ELR (cell line): ENCODE results near the gene TMEM234.

Experiments
- DNase-seq: peaks from one replicate; pipeline ENCODE4 v3.0.0-alpha.2; 2015; ENCODE audit warnings: low read depth

TMEM234 gene

DNA sequence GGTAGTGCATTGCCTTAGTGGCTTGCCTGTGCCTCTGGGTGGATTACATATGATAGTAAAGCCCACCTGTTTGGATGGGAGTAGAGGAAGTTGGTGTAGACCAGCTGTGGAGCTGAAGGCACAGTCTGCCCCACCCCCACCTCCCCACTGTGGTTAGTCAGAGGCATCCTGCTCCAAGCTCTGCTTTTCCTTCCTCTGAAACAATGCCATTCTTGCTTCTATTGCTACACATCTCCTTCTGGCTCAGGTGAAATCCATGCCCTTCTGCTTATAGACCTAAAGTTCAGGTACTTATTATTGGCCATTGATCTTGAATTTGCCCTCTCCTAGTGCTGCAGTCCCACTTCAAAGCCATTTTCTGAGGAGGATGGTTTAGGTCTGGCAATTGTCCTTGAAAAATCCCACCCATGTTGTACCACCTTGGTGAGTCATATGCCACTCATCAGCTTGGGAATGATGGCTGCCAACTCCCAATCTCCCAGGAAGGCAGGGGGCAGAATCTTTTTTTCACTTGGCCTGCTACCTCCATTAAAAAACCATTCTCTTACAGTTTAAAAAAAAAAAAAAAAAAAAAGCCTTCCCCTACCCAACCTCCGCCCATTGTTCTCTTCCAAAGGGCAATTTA, 49.4 kb downstream of the TMEM234 start:
- DNase-seq: peak; percentile 37

DNA sequence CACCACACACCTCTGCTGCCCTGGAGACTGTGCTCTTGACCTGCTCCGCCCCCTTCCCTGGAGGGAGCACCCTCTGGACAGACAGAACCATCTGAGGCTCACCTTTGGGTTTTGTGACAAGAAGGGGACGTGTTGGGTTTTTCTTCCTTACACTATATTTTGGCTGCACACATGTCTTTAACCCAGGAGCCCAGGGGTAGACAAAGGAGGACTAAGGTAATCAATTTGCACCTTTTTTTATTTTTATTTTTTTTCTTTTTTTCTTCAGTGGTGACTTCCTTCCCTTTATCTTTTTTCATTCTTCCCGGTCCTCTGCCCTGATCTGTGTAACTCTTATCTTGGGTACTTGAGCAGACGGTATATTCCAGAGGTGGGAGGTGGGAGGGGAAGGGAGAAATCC, 51.2 kb downstream of the TMEM234 start:
- DNase-seq: no peak
